HG02981 (cell line): ENCODE measurements around the gene P2RY11.

Source experiments
- ATAC-seq: cut with Tn5 transposase; IDR thresholded peaks from one replicate; pipeline ENCODE4 v1.9.1; 2021; ENCODE audit warnings: mild to moderate bottlenecking, moderate library complexity; ENCODE audit not compliant: unreplicated experiment

P2RY11 gene

DNA sequence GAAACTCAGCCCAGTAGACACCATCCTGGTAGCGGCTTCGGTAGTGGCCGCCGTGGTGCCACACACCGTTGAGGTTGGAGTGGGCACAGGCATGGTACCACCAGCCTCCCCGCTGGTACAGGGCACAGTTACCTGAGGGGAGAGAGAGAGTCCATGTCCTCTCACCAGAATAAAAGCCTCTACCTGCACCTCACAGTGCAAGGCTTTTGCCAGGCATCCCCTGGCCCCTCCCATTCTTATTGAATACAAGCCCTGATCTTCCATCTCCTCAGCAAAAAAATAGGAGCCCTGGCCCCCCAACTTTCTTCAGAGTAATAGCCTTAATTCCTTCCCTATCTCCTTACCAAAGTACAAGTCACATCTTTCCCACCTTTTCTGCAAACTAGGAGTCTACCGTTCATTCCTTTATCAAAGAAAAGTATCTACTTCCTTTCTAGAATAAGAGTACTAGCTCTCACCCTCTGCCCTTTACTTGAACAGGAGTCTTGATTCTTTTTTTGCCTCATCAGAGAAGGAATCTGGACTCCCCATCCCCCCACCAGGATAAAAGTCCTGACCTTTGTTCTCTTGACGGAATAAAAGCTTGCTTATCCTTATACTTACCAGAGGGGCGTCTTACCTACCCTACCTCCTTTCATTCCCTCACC is 18.7 kb upstream of the P2RY11 start:
- no peak for ATAC-seq

DNA sequence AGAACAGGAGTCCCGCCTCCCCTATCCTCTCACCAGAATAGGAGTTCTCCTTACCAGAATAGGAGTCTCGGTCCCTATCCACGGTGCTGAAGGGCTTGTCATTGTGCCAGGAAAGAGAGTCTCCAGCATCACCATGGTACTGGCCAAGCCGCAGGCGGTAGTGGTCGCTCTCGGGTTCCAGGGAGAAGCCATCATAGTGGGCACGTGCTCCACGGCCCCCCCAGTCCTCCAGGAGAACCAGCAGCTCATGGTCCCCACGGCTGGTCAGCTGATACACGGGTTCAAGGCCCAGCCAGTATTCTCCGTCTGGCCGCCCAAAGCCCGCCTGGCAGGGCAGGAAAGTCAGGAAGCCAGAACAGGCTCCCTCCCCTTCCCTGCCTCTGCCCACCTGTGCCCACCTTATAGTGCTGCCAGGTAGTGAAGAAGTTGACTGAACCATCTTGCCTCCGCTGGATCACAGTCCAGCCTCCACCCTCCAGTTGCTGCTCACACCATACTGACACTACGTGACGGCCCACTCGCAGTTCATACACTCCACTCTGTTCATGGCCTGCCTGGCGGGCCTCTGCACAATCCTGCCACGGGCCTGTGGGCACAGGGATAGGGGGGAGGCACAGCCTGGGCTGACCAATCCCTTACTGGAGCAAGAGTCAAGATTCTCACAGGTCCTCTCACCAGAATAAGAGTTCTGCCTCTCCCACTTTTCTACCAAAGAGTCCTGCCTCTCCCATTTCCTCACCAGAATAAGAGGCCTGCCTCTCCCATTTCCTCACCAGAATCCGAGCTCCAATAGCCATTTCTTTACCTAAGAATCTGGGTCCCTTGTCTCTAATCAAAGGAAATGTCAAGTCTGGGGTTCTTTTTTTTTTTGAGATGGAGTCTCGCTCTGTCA is 18.0 kb upstream of the P2RY11 start:
- ATAC-seq: no peak

- ATAC-seq: no peak
Measured at GRCh38 chr19:10095622-10095947, 15.9 kb upstream of the P2RY11 start.

GRCh38 chr19:10095948-10096614 is 15.4 kb upstream of the P2RY11 start:
- ATAC-seq: peak; percentile 76

DNA sequence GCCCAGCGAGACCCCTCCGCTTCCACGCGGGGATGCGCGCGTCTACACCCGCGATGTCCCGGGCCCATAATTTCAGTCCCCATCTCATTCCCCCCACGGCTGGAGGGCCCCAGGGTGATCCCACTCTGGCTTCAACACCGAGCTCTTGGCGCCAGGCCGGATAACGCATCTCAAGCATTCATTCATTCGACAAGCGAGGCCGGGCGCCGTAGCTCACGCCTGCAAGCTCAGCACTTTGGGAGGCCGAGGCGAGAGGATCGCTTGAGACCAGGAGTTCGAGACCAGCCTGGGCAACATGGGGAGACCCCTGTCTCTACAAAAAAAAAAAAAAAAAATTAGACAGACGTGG is 14.9 kb upstream of the P2RY11 start:
- ATAC-seq: no peak

- no peak for ATAC-seq
Measured at GRCh38 chr19:10100163-10100785, 11.2 kb upstream of the P2RY11 start.

- peak; percentile 36 for ATAC-seq
Measured at GRCh38 chr19:10102787-10103236, 8.7 kb upstream of the P2RY11 start.

- no peak for ATAC-seq
Measured at GRCh38 chr19:10104130-10104513, 7.4 kb upstream of the P2RY11 start.

- peak; percentile 43 for ATAC-seq
Measured at GRCh38 chr19:10104665-10105508, 6.6 kb upstream of the P2RY11 start.

- peak; percentile 24 for ATAC-seq
Measured at GRCh38 chr19:10105509-10106099, 5.9 kb upstream of the P2RY11 start.

- ATAC-seq: peak; percentile 39
Measured at GRCh38 chr19:10106100-10106936, 5.2 kb upstream of the P2RY11 start, which contains the start of gene PPAN. PPAN (plus strand) TSS chr19:10106362; CDS start chr19:10106395, 33 bp downstream.

GRCh38 chr19:10107254-10107653 is 4.2 kb upstream of the P2RY11 start:
- no peak for ATAC-seq

GRCh38 chr19:10107817-10108367 is 3.6 kb upstream of the P2RY11 start:
- ATAC-seq: no peak

DNA sequence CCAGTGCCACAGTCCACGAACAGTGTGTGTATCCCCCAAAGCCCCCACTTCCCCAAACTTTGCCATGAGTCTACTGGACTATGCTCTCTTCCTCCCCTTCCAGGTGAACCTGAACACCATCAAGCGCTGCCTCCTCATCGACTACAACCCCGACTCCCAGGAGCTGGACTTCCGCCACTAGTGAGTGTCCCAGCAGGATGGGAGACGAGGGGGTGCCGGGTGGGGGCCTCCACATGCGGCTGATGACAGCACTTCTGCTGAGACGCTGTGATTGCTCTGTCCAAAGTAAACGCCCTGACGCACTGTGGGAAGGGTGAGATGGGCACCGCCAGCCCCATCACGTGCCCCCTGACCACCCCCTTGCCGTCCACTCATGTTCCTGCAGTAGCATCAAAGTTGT is 2.0 kb upstream of the P2RY11 start:
- ATAC-seq: no peak

DNA sequence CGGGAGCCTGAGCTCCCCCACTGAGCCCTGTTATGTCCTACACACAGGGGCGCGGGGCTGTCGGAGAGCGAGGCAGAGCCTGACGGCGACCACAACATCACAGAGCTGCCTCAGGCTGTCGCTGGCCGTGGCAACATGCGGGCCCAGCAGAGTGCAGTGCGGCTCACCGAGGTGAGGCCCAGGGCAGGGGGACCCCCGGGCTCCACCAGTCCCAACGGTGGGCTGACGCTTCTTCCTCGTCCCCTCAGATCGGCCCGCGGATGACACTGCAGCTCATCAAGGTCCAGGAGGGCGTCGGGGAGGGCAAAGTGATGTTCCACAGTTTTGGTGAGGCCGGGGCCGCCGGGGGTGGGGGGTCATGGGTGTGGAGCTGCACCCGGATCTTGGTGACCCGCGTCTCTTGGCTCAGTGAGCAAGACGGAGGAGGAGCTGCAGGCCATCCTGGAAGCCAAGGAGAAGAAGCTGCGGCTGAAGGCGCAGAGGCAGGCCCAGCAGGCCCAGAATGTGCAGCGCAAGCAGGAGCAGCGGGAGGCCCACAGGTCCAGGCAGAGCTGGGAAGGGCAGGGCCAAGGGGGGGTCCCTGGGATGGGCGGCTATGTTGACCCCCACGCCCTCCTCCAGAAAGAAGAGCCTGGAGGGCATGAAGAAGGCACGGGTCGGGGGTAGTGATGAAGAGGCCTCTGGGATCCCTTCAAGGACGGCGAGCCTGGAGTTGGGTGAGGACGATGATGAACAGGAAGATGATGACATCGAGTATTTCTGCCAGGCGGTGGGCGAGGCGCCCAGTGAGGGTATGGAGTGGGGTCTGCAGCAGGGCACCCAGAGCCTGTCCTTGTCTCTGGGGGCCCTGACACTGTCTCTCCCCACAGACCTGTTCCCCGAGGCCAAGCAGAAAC is 1.2 kb upstream of the P2RY11 start:
- no peak for ATAC-seq

GRCh38 chr19:10110972-10111317 is 548 bp upstream of the P2RY11 start:
- no peak for ATAC-seq

DNA sequence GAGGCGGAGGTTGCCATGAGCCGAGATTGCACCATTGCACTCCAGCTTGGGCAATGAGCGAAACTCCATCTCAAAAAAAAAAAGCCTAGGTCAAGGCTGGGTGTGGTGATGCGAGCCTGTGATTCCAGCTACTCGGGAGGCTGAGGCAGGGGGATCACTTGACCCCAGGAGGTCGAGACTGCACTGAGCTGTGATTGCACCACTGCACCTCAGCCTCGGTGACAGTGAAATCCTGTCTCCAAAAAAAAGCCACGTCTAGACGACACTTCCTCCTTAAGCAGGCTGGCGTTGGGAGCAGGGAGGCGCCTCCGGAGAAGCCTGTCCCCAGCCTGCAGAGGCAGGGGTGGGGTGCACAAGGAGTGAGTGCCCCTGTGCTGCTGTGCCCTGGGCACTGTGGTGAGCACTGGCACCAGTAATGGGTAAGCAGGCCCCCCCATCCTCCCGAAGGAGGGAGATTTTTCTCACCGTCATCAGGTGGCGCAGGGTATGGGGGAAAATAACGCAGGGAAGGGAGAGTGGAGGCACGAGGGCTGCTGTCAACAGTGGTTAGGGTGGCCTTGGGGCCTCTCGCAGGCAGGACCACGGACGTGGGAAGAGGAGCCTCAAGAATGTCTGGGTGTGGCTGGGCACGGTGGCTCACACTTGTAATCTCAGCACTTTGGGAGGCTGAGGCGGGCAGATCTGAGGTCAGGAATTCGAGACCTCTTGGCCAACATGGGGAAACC is 706 bp downstream of the P2RY11 start:
- ATAC-seq: no peak
